ENCODE measurements around the gene POGZ. TPM values are rescaled to one million over a fixed set of nuclear protein-coding genes. Genes with fewer than 3 reads are reported as not detected.

The POGZ gene
- total and polyA plus RNA-seq, 2 of the 13 experiments (the other 11 are each of a cell fraction or from before 2014, with no cell fraction given) = 15.3 to 45.6 TPM

DNA sequence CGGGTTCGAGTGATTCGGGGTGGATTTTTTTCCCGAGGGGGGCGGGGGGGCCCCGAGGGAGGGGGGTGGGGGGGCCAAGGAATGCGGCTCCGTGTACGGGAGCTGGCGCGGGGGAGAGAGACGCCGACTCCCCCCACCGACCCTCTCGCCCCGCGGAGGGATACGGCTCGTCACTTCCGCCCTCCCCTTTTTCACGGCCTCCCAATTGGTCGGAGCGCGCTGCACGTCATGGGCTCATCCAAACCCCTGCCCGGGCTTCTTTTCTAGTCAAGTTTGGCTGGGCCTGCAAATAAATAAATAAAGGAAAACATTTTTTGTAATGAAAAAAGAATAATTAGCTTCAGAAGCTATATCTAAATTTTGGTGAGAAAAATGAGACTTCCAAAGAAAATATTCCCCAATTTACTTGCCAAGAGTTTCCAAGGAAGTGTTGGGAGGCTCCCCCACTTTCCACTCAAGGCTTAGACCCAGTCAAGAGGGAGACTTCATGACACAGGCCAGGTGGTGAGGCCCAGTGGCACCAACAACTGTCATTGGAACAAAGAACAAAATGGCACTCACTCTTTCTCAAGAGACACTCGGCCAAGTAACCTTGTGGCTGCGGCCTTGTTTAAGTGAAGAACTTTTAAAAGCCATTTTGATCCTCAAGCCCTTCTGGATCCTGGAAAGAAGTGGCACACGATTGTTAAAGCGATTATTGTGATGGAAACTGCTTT lies at the start of gene POGZ (continued):
- no peak for TF ChIP-seq ZNF232 (CRISPR knock-in tag; IDR thresholded peaks at IDR 0.05; ENCODE audit: borderline replicate concordance)
- no peak for TF ChIP-seq SIX1 (CRISPR knock-in tag; IDR thresholded peaks at IDR 0.05; ENCODE audit: borderline replicate concordance)
- TF ChIP-seq FOXM1 (CRISPR knock-in tag; IDR thresholded peaks at IDR 0.05) = no peak
- no peak for TF ChIP-seq ZFP37 (CRISPR knock-in tag; IDR thresholded peaks at IDR 0.05; ENCODE audit: borderline replicate concordance)
- TF ChIP-seq, protein P1, sequence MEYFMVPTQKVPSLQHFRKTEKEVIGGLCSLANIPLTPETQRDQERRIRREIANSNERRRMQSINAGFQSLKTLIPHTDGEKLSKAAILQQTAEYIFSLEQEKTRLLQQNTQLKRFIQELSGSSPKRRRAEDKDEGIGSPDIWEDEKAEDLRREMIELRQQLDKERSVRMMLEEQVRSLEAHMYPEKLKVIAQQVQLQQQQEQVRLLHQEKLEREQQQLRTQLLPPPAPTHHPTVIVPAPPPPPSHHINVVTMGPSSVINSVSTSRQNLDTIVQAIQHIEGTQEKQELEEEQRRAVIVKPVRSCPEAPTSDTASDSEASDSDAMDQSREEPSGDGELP (IDR thresholded peaks at IDR 0.05; ENCODE audit: borderline replicate concordance, low read depth) = no peak
- TF ChIP-seq PHF20 (CRISPR knock-in tag; IDR thresholded peaks at IDR 0.05) = peak; percentile 78
- TF ChIP-seq, protein P2, sequence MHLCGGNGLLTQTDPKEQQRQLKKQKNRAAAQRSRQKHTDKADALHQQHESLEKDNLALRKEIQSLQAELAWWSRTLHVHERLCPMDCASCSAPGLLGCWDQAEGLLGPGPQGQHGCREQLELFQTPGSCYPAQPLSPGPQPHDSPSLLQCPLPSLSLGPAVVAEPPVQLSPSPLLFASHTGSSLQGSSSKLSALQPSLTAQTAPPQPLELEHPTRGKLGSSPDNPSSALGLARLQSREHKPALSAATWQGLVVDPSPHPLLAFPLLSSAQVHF (CRISPR knock-in tag; IDR thresholded peaks at IDR 0.05) = no peak
- no peak for TF ChIP-seq NR2C2 (CRISPR knock-in tag; IDR thresholded peaks at IDR 0.05; ENCODE audit: borderline replicate concordance)
- TF ChIP-seq DPF2 (CRISPR knock-in tag; IDR thresholded peaks at IDR 0.05; ENCODE audit: borderline replicate concordance, low read depth) = no peak
- TF ChIP-seq, protein P3, sequence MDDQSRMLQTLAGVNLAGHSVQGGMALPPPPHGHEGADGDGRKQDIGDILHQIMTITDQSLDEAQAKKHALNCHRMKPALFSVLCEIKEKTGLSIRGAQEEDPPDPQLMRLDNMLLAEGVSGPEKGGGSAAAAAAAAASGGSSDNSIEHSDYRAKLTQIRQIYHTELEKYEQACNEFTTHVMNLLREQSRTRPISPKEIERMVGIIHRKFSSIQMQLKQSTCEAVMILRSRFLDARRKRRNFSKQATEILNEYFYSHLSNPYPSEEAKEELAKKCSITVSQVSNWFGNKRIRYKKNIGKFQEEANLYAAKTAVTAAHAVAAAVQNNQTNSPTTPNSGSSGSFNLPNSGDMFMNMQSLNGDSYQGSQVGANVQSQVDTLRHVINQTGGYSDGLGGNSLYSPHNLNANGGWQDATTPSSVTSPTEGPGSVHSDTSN (CRISPR knock-in tag; IDR thresholded peaks at IDR 0.05; ENCODE audit: borderline replicate concordance) = no peak
- no peak for TF ChIP-seq MTF1 (CRISPR knock-in tag; IDR thresholded peaks at IDR 0.05)
- TF ChIP-seq RBFOX2 (IDR thresholded peaks at IDR 0.05; ENCODE audit: low read depth, low read length) = peak; percentile 54
- TF ChIP-seq U2AF1 (optimal IDR thresholded peaks at IDR 0.05; ENCODE audit: low read depth, low read length) = no peak
- TF ChIP-seq ZNF354B (CRISPR knock-in tag; IDR thresholded peaks at IDR 0.05) = no peak
- no peak for TF ChIP-seq ZNF33B (CRISPR knock-in tag; IDR thresholded peaks at IDR 0.05)
- no peak for TF ChIP-seq ZFAT (CRISPR knock-in tag; conservative IDR thresholded peaks at IDR 0.05)
- no peak for TF ChIP-seq CBX5 (CRISPR knock-in tag; IDR thresholded peaks at IDR 0.05; ENCODE audit: borderline replicate concordance)
- TF ChIP-seq, protein P4, sequence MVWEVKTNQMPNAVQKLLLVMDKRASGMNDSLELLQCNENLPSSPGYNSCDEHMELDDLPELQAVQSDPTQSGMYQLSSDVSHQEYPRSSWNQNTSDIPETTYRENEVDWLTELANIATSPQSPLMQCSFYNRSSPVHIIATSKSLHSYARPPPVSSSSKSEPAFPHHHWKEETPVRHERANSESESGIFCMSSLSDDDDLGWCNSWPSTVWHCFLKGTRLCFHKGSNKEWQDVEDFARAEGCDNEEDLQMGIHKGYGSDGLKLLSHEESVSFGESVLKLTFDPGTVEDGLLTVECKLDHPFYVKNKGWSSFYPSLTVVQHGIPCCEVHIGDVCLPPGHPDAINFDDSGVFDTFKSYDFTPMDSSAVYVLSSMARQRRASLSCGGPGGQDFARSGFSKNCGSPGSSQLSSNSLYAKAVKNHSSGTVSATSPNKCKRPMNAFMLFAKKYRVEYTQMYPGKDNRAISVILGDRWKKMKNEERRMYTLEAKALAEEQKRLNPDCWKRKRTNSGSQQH (CRISPR knock-in tag; IDR thresholded peaks at IDR 0.05; ENCODE audit: low read depth) = no peak
- no peak for TF ChIP-seq ZSCAN25 (CRISPR knock-in tag; IDR thresholded peaks at IDR 0.05)
- no peak for TF ChIP-seq ZNF10 (CRISPR knock-in tag; IDR thresholded peaks at IDR 0.05; ENCODE audit: borderline replicate concordance, low read depth)
- TF ChIP-seq, protein P5, sequence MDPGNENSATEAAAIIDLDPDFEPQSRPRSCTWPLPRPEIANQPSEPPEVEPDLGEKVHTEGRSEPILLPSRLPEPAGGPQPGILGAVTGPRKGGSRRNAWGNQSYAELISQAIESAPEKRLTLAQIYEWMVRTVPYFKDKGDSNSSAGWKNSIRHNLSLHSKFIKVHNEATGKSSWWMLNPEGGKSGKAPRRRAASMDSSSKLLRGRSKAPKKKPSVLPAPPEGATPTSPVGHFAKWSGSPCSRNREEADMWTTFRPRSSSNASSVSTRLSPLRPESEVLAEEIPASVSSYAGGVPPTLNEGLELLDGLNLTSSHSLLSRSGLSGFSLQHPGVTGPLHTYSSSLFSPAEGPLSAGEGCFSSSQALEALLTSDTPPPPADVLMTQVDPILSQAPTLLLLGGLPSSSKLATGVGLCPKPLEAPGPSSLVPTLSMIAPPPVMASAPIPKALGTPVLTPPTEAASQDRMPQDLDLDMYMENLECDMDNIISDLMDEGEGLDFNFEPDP (CRISPR knock-in tag; conservative IDR thresholded peaks at IDR 0.05) = no peak
- no peak for TF ChIP-seq THYN1 (CRISPR knock-in tag; IDR thresholded peaks at IDR 0.05; ENCODE audit: borderline replicate concordance, low read depth)

Measured in HepG2 (cell line).